C1 segment of cervical spinal cord (tissue), 14 donors: Measurements from ENCODE around the gene MRPL53.
"Not testable (repeated sequence)": the region's sequence is repeated elsewhere in the genome, so short reads cannot be mapped to it uniquely, and the experiment has no call there.

Experiments
- DNase-seq, 14 donors: peaks; one replicate each; lab custom pipeline; 2025; lab: John Stamatoyannopoulos, UW

Gene MRPL53

DNA sequence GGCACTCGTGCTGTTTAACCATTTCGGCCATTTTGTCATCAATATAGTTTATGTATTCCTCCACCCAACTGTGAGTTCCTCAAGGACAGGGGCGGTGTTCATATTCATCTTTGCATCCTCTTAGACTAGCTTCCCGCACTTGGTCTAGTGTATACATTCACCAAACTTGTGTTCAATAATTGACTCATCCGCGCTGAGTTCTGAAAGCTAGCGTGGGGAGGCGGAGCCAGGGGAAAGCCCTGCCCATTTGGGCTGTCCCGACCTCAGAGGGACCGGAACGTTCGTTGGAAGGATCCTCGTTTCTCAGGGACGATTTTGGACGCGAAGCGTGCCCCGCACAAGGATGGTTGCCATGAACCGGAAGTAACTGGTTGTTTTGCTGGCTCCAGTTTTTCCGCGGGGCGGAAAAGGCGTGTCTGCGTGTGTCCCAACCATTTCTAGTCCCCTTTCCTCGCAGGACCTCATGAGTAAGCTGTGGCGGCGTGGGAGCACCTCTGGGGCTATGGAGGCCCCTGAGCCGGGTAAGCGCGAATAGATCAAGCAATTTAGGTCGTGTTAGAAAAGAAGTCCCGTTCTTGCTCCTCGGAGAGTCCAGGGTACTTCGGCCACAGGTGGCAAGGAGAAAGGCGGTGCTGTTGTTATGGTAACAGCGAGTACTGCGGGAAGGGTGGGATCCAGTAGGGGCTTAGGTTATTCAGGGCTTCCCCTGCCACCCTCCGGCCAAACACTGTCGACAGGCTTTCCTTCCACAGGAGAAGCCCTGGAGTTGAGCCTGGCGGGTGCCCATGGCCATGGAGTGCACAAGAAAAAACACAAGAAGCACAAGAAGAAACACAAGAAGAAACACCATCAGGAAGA, 17.6 kb downstream of the MRPL53 start, which contains the start of gene INO80B:
Gene INO80B (plus strand): TSS at position 434 of the 858 bp plus-strand sequence. CDS start 30 bp downstream, at position 464.
- peak; percentile 68 to 97 (median 94) for DNase-seq

DNA sequence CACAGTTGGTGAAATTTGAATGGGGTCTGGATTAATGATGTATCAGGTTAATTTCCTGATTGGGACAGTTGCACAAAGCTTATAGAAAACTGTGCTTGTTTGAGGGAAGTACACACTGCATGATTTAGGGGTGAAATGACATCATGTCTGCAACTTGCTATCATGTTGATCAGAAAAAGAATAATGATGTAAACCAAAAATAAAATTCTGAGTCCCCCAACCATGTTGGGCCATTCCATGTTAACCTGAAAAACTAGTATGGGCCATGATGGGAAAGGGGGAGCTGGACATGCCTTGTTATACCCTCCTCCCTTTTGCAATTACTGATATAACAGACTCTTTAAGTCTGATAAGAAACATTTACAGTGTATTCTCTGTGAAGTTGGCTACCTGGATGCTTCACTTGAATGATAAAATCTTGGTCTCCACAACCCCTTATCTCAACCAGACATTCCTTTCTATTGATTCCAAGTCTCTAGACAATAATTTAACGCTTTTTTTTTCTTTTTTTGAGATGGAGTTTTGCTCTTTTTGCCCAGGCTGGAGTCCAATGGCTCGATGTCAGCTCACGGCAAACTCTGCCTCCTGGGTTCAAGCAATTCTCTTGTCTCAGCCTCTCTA, 21.8 kb downstream of the MRPL53 start:
- DNase-seq = no peak

DNA sequence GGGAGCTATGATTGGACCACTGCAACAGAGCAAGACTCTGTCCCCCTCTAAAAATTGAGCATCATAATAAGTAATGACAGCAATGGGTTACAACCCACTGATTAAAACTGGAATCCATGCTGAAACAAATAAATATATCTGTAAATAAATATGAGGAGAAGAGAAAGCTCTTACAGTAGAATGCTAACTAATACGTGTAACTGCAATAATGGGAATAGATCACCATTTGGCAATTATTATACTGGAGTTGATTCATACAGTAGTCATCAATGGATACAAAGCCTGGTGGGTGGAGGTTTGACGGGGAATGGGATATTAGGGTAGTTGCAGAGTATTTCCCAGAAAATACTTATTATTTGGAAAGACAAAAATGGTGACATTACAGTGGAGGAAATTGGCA, 23.7 kb downstream of the MRPL53 start:
- no peak for DNase-seq

DNA sequence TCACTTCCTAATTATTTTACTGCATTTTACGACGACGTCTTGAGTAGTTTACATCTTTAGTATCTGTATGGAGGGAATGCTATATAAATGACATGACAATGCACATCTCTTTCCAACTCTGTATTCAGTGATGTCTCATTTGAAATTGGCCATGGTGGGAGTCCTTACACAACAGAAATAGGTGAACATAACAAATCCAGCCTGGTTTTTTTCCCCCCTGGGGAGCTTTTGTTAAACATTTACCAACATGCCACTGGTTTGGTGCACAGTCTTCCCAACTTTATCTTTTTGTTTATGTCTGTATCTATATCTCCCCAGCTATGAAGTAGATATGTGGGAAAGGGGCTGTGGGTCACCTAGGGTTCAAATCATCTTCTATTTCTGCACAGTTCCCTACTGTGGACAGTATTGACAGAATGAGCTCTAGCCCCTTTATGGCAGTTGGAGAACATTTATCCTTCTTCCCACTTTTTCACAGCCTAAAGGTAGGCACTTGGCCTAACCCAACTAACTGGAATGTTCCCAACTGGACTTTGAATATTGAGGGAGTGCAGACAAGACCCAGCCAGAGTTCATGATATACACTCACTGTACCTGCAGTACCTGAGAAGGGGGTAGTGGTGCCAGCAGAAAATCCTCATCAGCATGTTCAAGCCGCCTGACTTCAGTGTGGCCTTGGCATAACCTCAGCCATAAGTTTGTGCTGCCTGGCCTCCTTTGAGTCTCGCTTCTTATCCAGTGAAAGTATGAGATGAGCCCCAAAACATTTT, 25.1 kb downstream of the MRPL53 start:
- DNase-seq = no peak

DNA sequence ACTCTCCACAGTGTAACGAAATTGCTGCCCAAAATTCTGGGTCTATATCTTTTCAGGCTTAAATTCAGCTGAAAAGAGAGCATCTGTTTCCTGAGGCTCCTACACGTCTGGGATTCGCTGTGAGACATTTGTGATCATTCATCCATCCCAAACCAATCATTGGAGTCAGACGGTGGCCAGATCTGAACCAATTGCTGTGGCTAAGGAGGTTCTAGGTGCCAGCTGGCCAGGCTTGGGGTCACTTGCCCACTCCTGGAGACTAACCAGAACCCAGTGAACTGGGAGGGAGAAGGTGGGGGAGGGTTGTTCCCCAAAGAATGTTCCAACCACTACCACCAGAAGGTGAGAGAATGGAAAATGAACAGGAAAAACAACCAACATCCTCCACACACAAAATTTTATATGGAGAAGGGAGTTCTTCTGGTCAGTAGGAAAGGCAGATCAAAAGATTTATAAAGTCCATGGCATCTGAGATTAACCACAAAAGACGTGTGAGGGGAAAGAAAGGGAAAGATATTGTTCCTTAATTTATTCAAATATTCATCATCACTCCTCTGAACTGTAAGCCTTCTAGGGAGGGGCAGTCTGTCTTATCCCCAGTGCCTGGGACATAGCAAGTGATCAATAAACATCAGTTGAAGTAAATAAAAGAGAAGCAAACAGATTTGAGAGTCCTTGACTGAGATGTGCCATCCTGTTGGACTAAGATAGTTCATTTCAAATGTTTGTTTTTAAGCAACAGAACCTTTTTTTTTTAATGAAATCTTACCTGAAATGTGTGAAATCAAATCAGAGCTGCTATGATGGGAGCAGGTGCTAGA, 27.8 kb downstream of the MRPL53 start:
- no peak for DNase-seq

DNA sequence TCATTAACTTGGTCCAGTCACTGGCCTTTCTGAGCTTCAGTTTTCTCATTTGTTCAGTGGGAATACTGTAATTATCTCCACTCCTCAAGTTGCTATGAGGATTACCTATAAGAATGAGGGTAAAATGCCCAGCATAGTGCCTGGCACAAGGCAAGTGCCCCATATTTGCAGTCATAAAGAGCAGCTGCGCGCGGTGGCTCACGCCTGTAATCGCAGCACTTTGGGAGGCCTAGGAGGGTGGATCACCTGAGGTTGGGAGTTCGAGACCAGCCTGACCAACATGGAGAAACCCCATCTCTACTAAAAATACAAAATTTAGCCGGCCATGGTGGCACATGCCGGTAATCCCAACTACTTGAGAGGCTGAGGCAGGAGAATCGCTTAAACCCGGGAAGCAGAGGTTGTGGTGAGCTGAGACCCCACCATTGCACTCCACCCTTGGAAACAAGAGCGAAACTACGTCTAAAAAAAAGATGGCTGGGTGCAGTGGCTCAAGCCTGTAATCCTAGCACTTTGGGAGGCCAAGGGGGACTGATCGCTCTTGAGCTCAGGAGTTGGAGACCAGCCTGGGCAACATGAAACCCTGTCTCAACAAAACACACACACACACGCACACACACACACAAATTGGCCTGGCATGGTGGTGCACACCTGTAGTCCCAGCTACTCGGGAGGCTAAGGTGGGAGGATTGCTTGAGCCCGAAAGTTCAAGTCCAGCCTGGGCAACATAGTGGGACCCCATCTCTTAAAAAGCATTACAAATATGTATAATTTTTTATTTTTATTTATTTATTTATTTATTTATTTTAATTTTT, 29.8 kb downstream of the MRPL53 start:
- DNase-seq = not testable (repeated sequence)

DNA sequence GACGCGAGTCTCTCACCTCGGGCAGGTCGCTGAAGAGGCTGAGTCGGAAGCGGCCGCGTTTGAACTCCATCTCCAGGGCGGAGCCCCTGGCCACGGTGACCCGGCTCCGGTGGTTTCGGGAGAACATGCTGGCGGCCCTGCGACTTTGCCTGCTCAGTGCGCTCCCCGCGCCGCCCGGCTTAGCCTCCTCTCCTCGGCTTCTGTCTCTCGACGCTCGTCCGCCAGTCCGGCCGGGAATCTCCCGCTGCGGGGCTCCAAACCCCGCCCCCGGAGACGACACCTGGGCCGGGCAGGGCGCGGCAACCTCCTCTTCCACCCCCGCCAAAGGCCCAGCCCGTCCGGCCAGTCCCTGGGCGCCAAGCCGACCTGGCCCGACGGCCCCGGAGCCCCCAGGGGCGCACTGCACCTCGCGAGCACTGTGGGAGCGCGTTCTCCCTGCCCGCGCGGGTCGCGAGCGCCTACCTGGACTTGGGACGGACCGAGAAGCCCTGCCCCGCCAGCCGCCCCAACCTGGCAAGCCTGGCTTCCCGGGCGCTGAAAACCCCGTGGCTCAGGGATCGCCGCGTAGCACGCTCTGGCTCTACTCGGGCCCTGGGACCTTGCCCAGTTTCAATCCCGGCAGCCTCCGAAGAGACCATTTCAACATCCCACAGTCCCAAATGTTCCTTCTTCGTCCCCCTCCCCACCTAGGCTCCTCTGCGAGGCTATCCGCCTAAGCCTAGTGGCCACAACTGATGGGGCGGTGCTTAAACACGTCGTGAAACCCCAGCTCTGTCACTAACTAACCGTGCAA, 30.6 kb downstream of the MRPL53 start, which contains the start of gene RTKN:
Gene RTKN (minus strand): TSS at position 248 of the 793 bp plus-strand sequence. CDS start 121 bp downstream, at position 127.
- peak in 3 of 14 donors; percentile 24 to 54 (median 30) for DNase-seq

DNA sequence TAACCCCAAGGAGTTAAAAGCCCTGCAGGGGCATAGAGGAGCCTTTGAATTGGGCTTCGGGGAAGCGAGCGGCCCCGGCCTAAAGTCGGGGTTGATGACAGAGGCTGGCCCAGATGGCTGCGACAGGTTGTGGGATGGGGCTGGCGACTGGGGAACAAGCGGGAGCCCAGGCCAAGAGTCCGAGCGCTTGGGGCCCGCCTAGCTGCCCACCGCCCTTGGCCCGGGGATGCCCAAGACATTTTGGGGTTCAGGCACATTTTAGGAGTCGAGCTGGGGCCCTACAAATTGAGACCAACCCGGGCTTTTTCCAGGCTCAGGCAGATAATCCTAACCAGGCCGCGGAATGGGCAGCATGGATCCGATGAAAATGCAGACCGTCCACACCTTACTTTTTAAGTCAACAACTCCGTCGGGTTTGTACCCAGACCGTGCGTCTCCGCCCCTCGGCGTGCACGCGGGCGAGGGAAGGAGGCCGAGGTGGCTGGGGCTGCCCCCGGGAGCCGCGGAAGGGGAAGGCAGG, 31.2 kb downstream of the MRPL53 start:
- peak in 3 of 14 donors; percentile 30 to 69 (median 61) for DNase-seq

DNA sequence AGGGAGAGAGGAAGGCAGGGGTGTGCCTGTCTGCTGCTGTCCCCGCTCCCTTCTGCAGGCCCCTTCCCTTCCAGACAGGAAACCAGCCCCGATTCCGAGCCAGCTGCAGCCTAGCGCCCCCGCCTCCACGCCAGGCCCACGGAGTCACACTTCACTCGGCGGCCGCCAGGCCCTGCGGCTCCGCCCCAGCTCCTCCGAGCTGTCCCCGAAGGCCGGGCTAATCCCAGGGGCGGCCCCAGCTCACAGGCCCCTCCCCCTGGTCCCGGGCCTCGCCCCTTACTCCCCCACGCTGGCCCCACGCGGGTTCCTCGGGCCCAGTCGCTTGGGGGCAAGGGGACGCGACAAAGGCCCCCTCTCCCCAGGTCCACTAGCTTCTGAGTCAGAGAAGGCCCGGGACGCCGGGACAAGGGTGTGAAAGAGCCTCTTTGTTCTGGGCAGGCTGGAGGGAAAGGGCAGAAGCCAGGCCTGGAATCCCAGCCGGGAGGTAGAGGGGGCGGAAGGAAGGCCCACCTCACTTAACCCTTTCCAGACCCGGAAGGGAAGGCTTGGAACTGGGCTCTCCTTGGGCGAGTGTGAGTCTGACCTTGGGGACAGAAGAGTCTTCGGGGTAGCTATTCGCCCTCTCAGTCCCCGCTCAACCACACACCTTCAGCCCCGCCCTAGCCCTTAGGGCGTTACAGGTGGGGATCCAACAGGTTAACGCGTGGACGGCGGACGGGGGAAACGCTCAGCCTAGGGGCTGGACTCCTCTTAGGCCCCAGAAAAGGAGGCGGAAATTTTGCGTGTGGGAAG, 31.9 kb downstream of the MRPL53 start:
- DNase-seq = peak; percentile 22 to 98 (median 82)

DNA sequence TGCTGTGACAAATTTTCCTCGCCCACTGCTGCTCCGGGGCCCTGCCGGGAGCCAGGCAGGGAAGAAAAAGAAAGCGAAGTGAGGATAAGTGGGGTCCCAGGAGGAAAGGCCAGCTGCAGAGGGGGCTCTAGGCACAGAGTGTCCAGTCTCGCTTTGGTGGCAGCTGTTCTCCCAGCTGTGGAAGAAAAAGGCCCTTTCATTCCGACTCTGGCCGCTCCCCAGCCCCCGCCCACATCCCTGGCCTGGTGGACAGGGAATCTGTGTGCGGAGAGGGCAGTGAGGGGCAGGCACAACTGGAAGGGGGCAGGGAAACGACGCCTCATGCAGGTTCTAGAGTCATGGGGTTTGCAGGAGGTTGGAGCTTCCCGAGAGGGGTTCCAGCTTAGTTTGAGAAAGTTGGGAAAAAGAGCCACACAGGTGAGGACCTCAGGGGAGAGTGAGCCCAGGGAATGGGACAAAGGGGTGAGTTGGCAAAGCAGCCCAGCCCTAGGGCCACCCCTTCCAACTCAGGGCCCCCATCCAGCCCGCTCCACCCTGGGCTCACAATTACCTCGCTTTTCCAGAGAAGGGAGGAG, 32.6 kb downstream of the MRPL53 start:
- peak in 13 of 14 donors; percentile 33 to 93 (median 78) for DNase-seq

DNA sequence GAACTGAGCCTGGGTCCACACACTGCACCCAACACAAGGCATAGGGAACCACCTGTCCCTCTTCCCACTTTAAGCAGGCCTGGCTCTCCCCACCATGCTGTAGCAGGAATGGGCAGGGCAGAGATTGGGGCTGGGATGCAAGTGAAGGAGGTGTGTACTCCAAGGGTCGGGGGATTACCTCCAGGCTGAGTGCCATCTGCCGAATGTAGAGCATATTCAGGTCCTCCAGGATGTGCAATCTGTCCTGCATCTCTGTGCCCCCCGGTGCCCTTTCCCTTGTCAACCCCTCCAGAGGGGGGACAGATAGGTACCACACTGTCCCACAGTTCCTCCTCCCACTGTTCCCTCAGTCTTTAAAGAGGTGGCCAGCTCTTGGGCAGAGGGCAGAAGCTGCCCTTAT, 33.1 kb downstream of the MRPL53 start:
- DNase-seq = no peak

DNA sequence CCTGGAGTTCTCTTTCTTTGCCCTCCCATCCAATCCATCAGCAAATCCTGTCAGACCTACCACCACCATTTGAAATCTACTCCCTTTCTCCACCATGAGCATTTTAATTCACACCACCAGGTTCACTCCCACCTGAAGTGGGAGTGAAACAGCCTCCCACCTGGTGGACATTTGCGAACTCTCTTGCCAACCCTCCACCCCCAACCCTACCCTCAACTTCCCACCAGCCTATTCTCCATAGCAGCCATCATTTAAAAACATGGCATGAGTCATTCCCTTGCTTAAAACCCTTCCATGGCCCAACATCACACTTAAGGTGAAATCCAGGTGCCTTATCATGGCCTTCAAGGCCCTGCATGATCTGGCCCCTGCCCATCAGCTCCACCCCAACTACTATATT, 34.2 kb downstream of the MRPL53 start:
- DNase-seq = no peak

DNA sequence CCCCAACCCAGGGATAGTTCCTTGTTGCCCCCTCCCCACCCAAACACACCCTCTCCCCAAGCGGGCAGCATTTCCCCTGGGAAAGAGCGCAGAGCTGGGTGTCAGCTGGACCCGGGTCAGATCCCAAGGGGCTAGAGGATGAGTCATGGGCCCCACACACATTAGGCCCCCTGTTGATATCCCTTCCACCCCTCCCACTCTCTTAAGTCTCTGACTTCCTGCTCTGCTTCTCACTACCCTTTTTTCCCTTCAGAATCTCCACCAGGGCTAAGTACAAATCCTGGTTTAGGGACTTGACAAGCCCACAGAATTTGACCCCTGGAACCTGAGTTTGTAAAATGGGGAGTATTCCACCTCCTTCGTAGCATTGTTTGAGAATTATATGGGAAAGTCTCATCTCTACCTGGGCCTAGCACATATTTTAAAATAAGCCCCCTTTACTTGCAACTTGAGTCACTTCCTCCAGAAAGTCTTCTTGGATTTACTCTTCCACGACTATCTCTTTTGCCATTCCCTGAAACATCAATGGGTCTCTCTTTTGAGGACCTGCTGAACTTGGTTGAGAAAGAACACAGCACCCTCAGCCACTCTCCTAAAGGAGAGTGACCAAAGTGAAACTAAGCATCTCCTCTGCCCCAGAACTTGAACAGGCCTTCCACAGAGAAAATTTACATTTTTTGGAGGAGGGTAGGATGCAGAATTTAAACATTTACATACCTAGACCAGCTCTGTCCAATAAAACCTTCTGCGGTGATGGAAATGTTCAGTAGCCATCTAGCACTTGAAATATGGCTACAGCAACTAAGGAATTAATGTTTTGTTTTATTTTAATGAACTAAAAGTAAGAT, 35.4 kb downstream of the MRPL53 start:
- DNase-seq = no peak

DNA sequence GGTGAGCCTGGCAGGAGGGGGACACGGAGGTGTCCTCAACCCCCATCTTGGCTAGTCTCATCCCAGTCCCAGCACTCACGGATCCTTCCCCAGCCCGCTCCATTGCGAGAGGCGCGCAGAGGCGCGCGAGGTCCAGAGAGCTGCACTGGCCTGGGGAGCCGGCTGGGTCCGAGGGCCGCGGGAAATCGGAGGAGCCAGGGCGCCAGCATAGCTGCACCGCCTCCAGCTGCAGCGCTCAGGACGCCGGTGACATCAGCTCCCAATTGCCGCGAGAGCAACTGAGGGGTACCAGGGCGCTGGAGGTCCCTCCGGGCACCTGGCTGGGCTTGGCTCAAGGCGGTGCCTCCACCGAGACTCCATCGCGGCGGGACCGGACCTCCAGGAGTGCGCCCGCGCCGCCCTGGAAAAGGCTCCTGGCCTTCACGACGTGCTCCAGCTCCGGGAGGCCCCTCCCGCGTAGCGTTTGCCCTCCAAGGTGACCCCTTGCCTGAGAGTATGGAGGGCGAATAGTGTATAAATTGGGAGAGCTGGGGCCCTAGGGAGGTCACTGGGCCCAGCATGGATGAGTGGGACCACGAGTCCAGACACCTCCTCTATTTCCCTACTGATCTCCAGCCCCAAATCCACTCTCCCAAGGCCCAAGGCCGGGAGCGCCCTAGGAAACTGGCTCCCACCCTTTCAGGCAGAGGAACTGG, 36.2 kb downstream of the MRPL53 start:
- no peak for DNase-seq

DNA sequence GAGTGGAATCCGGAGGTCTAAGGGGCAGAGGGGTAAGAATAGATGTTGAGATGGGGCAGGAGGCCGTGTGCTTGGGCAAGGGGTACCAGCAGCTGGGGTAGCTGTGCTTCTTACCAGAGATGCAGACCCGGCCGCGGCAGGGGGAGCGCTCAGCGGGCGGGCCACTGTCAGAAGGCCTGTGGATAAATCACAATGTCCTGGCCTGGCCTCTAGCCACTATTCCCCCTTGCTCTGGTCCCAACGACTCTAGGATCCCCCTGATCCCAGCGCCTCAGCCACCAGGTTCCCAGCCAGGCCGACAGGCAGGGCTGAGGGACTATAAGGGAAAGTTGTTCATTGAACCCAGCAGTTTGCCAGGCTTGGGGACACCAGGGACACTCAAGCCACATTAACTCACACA, 42.0 kb downstream of the MRPL53 start:
- DNase-seq = no peak
